Spleen (tissue), 7 donors: ENCODE results near the gene IQGAP2.

Experiments used
- POLR2A ChIP-seq, 3 donors: fragments of 450-650 bp; IDR thresholded peaks; one replicate each; pipeline ENCODE4 v1.5.1; 2017; ENCODE audit warnings: antibody characterized with exemption in 3 of 3, mild to moderate bottlenecking in 1 of 3
- TF ChIP-seq, protein P1 (sequence below), 11 experiments: fragments of 200-600 bp in 7 of 11; fragments of 450-650 bp in 4 of 11; sonication (generic) in 4 of 11; IDR thresholded peaks in 8 of 11; conservative IDR thresholded peaks in 3 of 11; 1 replicate in 7 of 11; 2 replicates in 4 of 11; pipeline versions ENCODE4 v1.4.0 to v1.8.0; 2016 to 2021; ENCODE audit warnings: antibody characterized with exemption in 11 of 11, inconsistent platforms in 4 of 11, mild to moderate bottlenecking in 1 of 11
- donor health status: DM: no; HTN: no; CAD: no; lungs with moderate emphysema.
- donor health status: DM: no; HTN: no; CAD: no.
- donor health status: DM: no; HTN: no; CAD: no.

DNA sequence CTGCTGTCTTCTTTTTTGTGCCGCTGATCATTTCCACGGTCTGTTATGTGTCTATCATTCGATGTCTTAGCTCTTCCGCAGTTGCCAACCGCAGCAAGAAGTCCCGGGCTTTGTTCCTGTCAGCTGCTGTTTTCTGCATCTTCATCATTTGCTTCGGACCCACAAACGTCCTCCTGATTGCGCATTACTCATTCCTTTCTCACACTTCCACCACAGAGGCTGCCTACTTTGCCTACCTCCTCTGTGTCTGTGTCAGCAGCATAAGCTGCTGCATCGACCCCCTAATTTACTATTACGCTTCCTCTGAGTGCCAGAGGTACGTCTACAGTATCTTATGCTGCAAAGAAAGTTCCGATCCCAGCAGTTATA lies 329.9 kb downstream of the IQGAP2 start:
- TF ChIP-seq, protein P1, sequence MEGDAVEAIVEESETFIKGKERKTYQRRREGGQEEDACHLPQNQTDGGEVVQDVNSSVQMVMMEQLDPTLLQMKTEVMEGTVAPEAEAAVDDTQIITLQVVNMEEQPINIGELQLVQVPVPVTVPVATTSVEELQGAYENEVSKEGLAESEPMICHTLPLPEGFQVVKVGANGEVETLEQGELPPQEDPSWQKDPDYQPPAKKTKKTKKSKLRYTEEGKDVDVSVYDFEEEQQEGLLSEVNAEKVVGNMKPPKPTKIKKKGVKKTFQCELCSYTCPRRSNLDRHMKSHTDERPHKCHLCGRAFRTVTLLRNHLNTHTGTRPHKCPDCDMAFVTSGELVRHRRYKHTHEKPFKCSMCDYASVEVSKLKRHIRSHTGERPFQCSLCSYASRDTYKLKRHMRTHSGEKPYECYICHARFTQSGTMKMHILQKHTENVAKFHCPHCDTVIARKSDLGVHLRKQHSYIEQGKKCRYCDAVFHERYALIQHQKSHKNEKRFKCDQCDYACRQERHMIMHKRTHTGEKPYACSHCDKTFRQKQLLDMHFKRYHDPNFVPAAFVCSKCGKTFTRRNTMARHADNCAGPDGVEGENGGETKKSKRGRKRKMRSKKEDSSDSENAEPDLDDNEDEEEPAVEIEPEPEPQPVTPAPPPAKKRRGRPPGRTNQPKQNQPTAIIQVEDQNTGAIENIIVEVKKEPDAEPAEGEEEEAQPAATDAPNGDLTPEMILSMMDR (IDR thresholded peaks at IDR 0.05 in 8 of 11, conservative IDR thresholded peaks at IDR 0.05 in 3 of 11): no peak
- no peak for TF ChIP-seq POLR2A (IDR thresholded peaks at IDR 0.05)
